HK-2 (cell line): ENCODE measurements around the gene SLC9B1.
"Not testable (repeated sequence)": the region's sequence is repeated elsewhere in the genome, so short reads cannot be mapped to it uniquely, and the experiment has no call there.

Source experiments
- DNase-seq: peaks from one replicate; pipeline ENCODE4 v3.0.0-alpha.2; 2018; ENCODE audit not compliant: unreplicated experiment

The SLC9B1 gene

GRCh38 chr4:103011378-103012025 lies 8.0 kb downstream of the SLC9B1 start:
- DNase-seq = no peak

- no peak for DNase-seq
These were observed 8.7 kb downstream of the SLC9B1 start for GRCh38 chr4:103010804-103011203.

GRCh38 chr4:103008875-103009729 lies 10.4 kb downstream of the SLC9B1 start:
- no peak for DNase-seq

GRCh38 chr4:103002551-103002950 lies 17.0 kb downstream of the SLC9B1 start:
- no peak for DNase-seq

- no peak for DNase-seq
These were observed 24.7 kb downstream of the SLC9B1 start for GRCh38 chr4:102994803-102995202.

GRCh38 chr4:102993985-102994384 lies 25.5 kb downstream of the SLC9B1 start:
- not testable (repeated sequence) for DNase-seq

GRCh38 chr4:102988429-102989020 lies 31.0 kb downstream of the SLC9B1 start:
- no peak for DNase-seq

GRCh38 chr4:102981005-102981404 lies 38.5 kb downstream of the SLC9B1 start:
- DNase-seq = no peak

- DNase-seq = not testable (repeated sequence)
These were observed 57.7 kb downstream of the SLC9B1 start for GRCh38 chr4:102961813-102962212.

- DNase-seq = no peak
These were observed 60.0 kb downstream of the SLC9B1 start for GRCh38 chr4:102959496-102959895.

- no peak for DNase-seq
These were observed 74.4 kb downstream of the SLC9B1 start for GRCh38 chr4:102945066-102945465.

- not testable (repeated sequence) for DNase-seq
These were observed 81.4 kb downstream of the SLC9B1 start for GRCh38 chr4:102938063-102938462.

GRCh38 chr4:102935716-102936115 lies 83.8 kb downstream of the SLC9B1 start:
- DNase-seq = no peak

- DNase-seq = not testable (repeated sequence)
These were observed 99.8 kb downstream of the SLC9B1 start for GRCh38 chr4:102919697-102920096.

GRCh38 chr4:102918859-102919258 lies 100.6 kb downstream of the SLC9B1 start:
- no peak for DNase-seq

GRCh38 chr4:102901804-102902203 lies 117.7 kb downstream of the SLC9B1 start:
- DNase-seq = no peak

- not testable (repeated sequence) for DNase-seq
These were observed 121.9 kb downstream of the SLC9B1 start for GRCh38 chr4:102897610-102898009.

- not testable (repeated sequence) for DNase-seq
These were observed 123.0 kb downstream of the SLC9B1 start for GRCh38 chr4:102896547-102896946.

GRCh38 chr4:102889866-102890265 lies 129.6 kb downstream of the SLC9B1 start:
- DNase-seq = not testable (repeated sequence)

- DNase-seq = not testable (repeated sequence)
These were observed 130.9 kb downstream of the SLC9B1 start for GRCh38 chr4:102888570-102888969.

- no peak for DNase-seq
These were observed 136.2 kb downstream of the SLC9B1 start for GRCh38 chr4:102883278-102883677.

- DNase-seq = no peak
These were observed 138.2 kb downstream of the SLC9B1 start for GRCh38 chr4:102881343-102881742.

GRCh38 chr4:102878901-102879300 lies 140.6 kb downstream of the SLC9B1 start:
- no peak for DNase-seq
